Gastroesophageal sphincter (tissue), 4 donors: ENCODE results near the gene IRF2BPL. TPM values are rescaled to one million over a fixed set of nuclear protein-coding genes. Genes with fewer than 3 reads are reported as not detected.

ENCODE experiments used
- ATAC-seq: fragments of 150-250 bp; one replicate; pipeline ENCODE4 v1.9.1; 2016; ENCODE audit warnings: mild to moderate bottlenecking, moderate library complexity
- H3K27ac ChIP-seq, 4 donors: fragments of 200-600 bp; sonication (generic) in 3 of 4; 1 replicate in 3 of 4; 2 replicates in 1 of 4; pipeline ENCODE4 v1.5.1; 2016 to 2019
- H3K27me3 ChIP-seq: fragments of 200-600 bp; sonication (generic); one replicate; pipeline ENCODE4 v1.5.1; 2019
- H3K36me3 ChIP-seq, 2 donors: fragments of 200-600 bp; sonication (generic); one replicate each; pipeline ENCODE4 v1.5.1; 2019; ENCODE audit warnings: control low read depth in 1 of 2
- H3K4me1 ChIP-seq, 3 donors: fragments of 200-600 bp; sonication (generic); 1 replicate in 2 of 3; 2 replicates in 1 of 3; pipeline ENCODE4 v1.5.1; 2016 to 2019; ENCODE audit warnings: control low read depth in 2 of 3
- H3K4me3 ChIP-seq, 2 donors: fragments of 200-600 bp; sonication (generic); one replicate each; pipeline ENCODE4 v1.5.1; 2019; ENCODE audit warnings: mild to moderate bottlenecking in 1 of 2, moderate library complexity in 1 of 2
- H3K9me3 ChIP-seq, 3 donors: fragments of 200-600 bp; sonication (generic); one replicate each; pipeline ENCODE4 v1.5.1; 2017 to 2019; ENCODE audit warnings: control low read depth in 2 of 3
- CTCF ChIP-seq, 4 experiments: fragments of 200-600 bp in 2 of 4; fragments of 450-650 bp in 2 of 4; sonication (generic) in 1 of 4; IDR thresholded peaks; one replicate each; pipeline ENCODE4 v1.5.1; 2017 to 2019; ENCODE audit warnings: antibody characterized with exemption in 4 of 4, mild to moderate bottlenecking in 2 of 4, moderate library complexity in 2 of 4
- EP300 ChIP-seq: sonication (generic); formaldehyde crosslinking; IDR thresholded peaks from one replicate; pipeline ENCODE4 v1.6.1; 2017; ENCODE audit warnings: antibody characterized with exemption, mild to moderate bottlenecking
- POLR2A ChIP-seq, 2 donors: fragments of 450-650 bp; IDR thresholded peaks; one replicate each; pipeline ENCODE4 v1.6.1; 2017; ENCODE audit warnings: antibody characterized with exemption in 2 of 2, mild to moderate bottlenecking in 2 of 2, moderate library complexity in 1 of 2
- POLR2AphosphoS5 ChIP-seq: sonication (generic); formaldehyde crosslinking; IDR thresholded peaks from one replicate; pipeline ENCODE4 v1.6.1; 2017; ENCODE audit warnings: antibody characterized with exemption
- WGBS, 2 donors: methylation state at CpG; one replicate each; pipeline ENCODE4 v1.1.5; 2018; ENCODE audit warnings: low coverage in 1 of 2; 5-methylcytosine and 5-hydroxymethylcytosine counted together
- total RNA-seq, 4 donors: library from RNA; depleted of rRNA; stranded (reverse); fragments of >200 nt; gene quantifications; one replicate each; pipeline ENCODE4 v1.1.0, GENCODE V29; 2016

Gene IRF2BPL
- 10 to 100 TPM; 53.7 to 75.6 (median 59.9) TPM for total RNA-seq

- TF ChIP-seq CTCF (IDR thresholded peaks at IDR 0.05) (peak in 2 of 4 experiments; percentile 17 to 25), EP300 (no peak), POLR2AphosphoS5 (peak; percentile 96), POLR2A (IDR thresholded peaks at IDR 0.05) (peak; percentile 97 to 98)
- Histone ChIP-seq H3K27me3 (no peaks in the 10 kb centered on the region), H3K27ac (peak within 1 kb of the TSS; percentile 95 to 100 (median 100)), H3K4me1 (peaks cover 17 to 74% (median 44%) of the 10 kb centered on the region in 3 donors), H3K36me3 (peaks cover 0 to 13% of the 10 kb centered on the region in 2 donors), H3K4me3 (peak within 1 kb of the TSS; percentile 83 to 93), H3K9me3 (no peaks in the 10 kb centered on the region)
- 2 to 3% methylated on average over 12 to 13 of the region's 84 CpGs for WGBS, 2 donors
- peak; percentile 80 for ATAC-seq
These were observed at the start of gene IRF2BPL for GRCh38 chr14:77028384-77029231. Gene IRF2BPL, minus strand, starts transcription at chr14:77028708. Its CDS starts 916 bp downstream, at chr14:77027792.

- WGBS, 2 donors, result 84 to 97% methylated on average over 3 of the region's 3 CpGs
- ATAC-seq, result peak; percentile 24
- H3K4me1 ChIP-seq, result peaks cover 0 to 10% (median 7%) of the 10 kb centered on the region in 3 donors
- no peaks in the 10 kb centered on the region for H3K27me3 ChIP-seq
- H3K4me3 ChIP-seq, result no peak overlapping the region
- H3K9me3 ChIP-seq, result peaks cover 0 to 11% (median 0%) of the 10 kb centered on the region in 3 donors
- H3K27ac ChIP-seq, result peak overlapping the region; percentile 59 to 81 (median 73)
- no peaks in the 10 kb centered on the region for H3K36me3 ChIP-seq
- no peak for TF ChIP-seq POLR2A (IDR thresholded peaks at IDR 0.05)
- no peak for TF ChIP-seq POLR2AphosphoS5
- no peak for TF ChIP-seq CTCF (IDR thresholded peaks at IDR 0.05)
- TF ChIP-seq EP300, result no peak
These were observed 48.5 kb upstream of the IRF2BPL start for GRCh38 chr14:77077040-77077439.

GRCh38 chr14:77076113-77076631 lies 47.7 kb upstream of the IRF2BPL start:
- Histone ChIP-seq H3K9me3 (peaks cover 0 to 11% (median 0%) of the 10 kb centered on the region in 3 donors), H3K27ac (peak overlapping the region; percentile 51 to 83 (median 82)), H3K4me3 (peak overlapping the region; percentile 27 to 33), H3K4me1 (peaks cover 0 to 10% (median 7%) of the 10 kb centered on the region in 3 donors), H3K36me3 (no peaks in the 10 kb centered on the region), H3K27me3 (no peaks in the 10 kb centered on the region)
- TF ChIP-seq CTCF (IDR thresholded peaks at IDR 0.05) (no peak), POLR2A (IDR thresholded peaks at IDR 0.05) (peak; percentile 24 to 33), POLR2AphosphoS5 (peak; percentile 58), EP300 (peak; percentile 45)
- peak; percentile 92 for ATAC-seq
- WGBS, 2 donors, result 23 to 41% methylated on average over 5 to 10 of the region's 10 CpGs

- peak overlapping the region in 1 of 2 donors; percentile 33 for H3K4me3 ChIP-seq
- H3K27ac ChIP-seq, result peak overlapping the region; percentile 51 to 83 (median 82)
- ATAC-seq, result no peak
- H3K9me3 ChIP-seq, result peaks cover 0 to 6% (median 0%) of the 10 kb centered on the region in 3 donors
- no peak for TF ChIP-seq CTCF (IDR thresholded peaks at IDR 0.05)
- no peak for TF ChIP-seq EP300
- no peak for TF ChIP-seq POLR2A (IDR thresholded peaks at IDR 0.05)
- TF ChIP-seq POLR2AphosphoS5, result no peak
- H3K36me3 ChIP-seq, result no peaks in the 10 kb centered on the region
- H3K27me3 ChIP-seq, result no peaks in the 10 kb centered on the region
- peaks cover 0 to 21% (median 14%) of the 10 kb centered on the region in 3 donors for H3K4me1 ChIP-seq
These were observed 46.5 kb upstream of the IRF2BPL start for GRCh38 chr14:77074969-77075368.
